Neural cell (in vitro differentiated cells): ENCODE results near the gene ADPRHL1. TPM values are rescaled to one million over a fixed set of nuclear protein-coding genes. Genes with fewer than 3 reads are reported as not detected.

Experiments used
- H2AFZ ChIP-seq: fragments of 200-600, 300-800 bp; sonication (generic), shearing (Covaris generic); 2 replicates; pipeline ENCODE4 v1.6.0; 2014; ENCODE audit warnings: low read depth, mild to moderate bottlenecking, antibody characterized with exemption, low read length, moderate library complexity
- H3F3A ChIP-seq: fragments of 200-600 bp; shearing (Covaris generic); 2 replicates; pipeline ENCODE4 v1.6.1; 2016; ENCODE audit warnings: mild to moderate bottlenecking, moderate library complexity, mixed read lengths, antibody characterized with exemption, low read length; ENCODE audit not compliant: insufficient read depth, poor library complexity, severe bottlenecking
- H3K27ac ChIP-seq: fragments of 200-600, 300-800 bp; sonication (generic), shearing (Covaris generic); 2 replicates; pipeline ENCODE4 v1.5.1; 2014; ENCODE audit warnings: mild to moderate bottlenecking, low read length, moderate library complexity
- H3K27me3 ChIP-seq: fragments of 300-800, 200-600 bp; sonication (generic), shearing (Covaris generic); 2 replicates; pipeline ENCODE4 v1.6.0; 2014; ENCODE audit warnings: mild to moderate bottlenecking, low read depth, low read length, moderate library complexity; ENCODE audit not compliant: insufficient read depth
- H3K36me3 ChIP-seq: fragments of 300-800, 200-600 bp; sonication (generic), shearing (Covaris generic); 2 replicates; pipeline ENCODE4 v1.5.1; 2014; ENCODE audit warnings: mild to moderate bottlenecking, antibody characterized with exemption, low read length, moderate library complexity; ENCODE audit not compliant: insufficient read depth
- H3K4me2 ChIP-seq: fragments of 300-800, 200-600 bp; sonication (generic), shearing (Covaris generic); 2 replicates; pipeline ENCODE4 v1.6.0; 2014; ENCODE audit warnings: mild to moderate bottlenecking, low read length
- H3K4me3 ChIP-seq: fragments of 300-800, 200-600 bp; sonication (generic), shearing (Covaris generic); 2 replicates; pipeline ENCODE4 v1.5.1; 2014; ENCODE audit warnings: mild to moderate bottlenecking, low read length, moderate library complexity
- H3K79me2 ChIP-seq: fragments of 200-600 bp; shearing (Covaris generic); replicated peaks from 2 replicates; pipeline ENCODE4 v1.6.0; 2014; ENCODE audit warnings: mild to moderate bottlenecking, low read length, moderate library complexity; ENCODE audit not compliant: insufficient read depth
- H3K9ac ChIP-seq: fragments of 300-800, 200-600 bp; sonication (generic), shearing (Covaris generic); 2 replicates; pipeline ENCODE4 v1.6.1; 2016; ENCODE audit warnings: mild to moderate bottlenecking, low read length, mixed read lengths
- H3K9me2 ChIP-seq: fragments of 200-600 bp; shearing (Covaris generic); 2 replicates; pipeline ENCODE4 v1.6.1; 2016; ENCODE audit warnings: mild to moderate bottlenecking, low read length, mixed read lengths; ENCODE audit not compliant: insufficient read depth
- H3K9me3 ChIP-seq: fragments of 200-600, 300-800 bp; sonication (generic), shearing (Covaris generic); 2 replicates; pipeline ENCODE4 v1.6.1; 2016; ENCODE audit warnings: mild to moderate bottlenecking, mixed run types, low read length, moderate library complexity, mixed read lengths
- H4K20me1 ChIP-seq: fragments of 200-600 bp; shearing (Covaris generic); 2 replicates; pipeline ENCODE4 v1.6.1; 2016; ENCODE audit warnings: mild to moderate bottlenecking, mixed run types; ENCODE audit not compliant: insufficient read depth
- EP300 ChIP-seq: fragments of 450-650 bp; conservative IDR thresholded peaks from 2 replicates; pipeline ENCODE4 v1.6.1; 2014; ENCODE audit warnings: antibody characterized with exemption, mild to moderate bottlenecking, moderate library complexity; ENCODE audit not compliant: poor library complexity, severe bottlenecking
- EZH2 ChIP-seq: fragments of 200-600, 300-800 bp; shearing (Covaris generic), sonication (generic); IDR thresholded peaks from 2 replicates; pipeline ENCODE4 v1.6.1; 2014; ENCODE audit warnings: antibody characterized with exemption, low read length, borderline replicate concordance, mild to moderate bottlenecking; ENCODE audit not compliant: insufficient read depth, poor library complexity, severe bottlenecking
- MXI1 ChIP-seq: fragments of 450-650 bp; conservative IDR thresholded peaks from 2 replicates; pipeline ENCODE4 v1.6.1; 2014; ENCODE audit warnings: antibody characterized with exemption, mild to moderate bottlenecking; ENCODE audit not compliant: poor library complexity, severe bottlenecking
- POLR2AphosphoS5 ChIP-seq: IDR thresholded peaks from 2 replicates; pipeline ENCODE4 v1.6.1; 2012
- RAD21 ChIP-seq: fragments of 450-650 bp; conservative IDR thresholded peaks from 2 replicates; pipeline ENCODE4 v1.6.1; 2014; ENCODE audit warnings: antibody characterized with exemption, mild to moderate bottlenecking, moderate library complexity
- REST ChIP-seq: IDR thresholded peaks from 2 replicates; pipeline ENCODE4 v1.6.1; 2012; ENCODE audit warnings: borderline replicate concordance
- SMC3 ChIP-seq: fragments of 450-650 bp; conservative IDR thresholded peaks from 2 replicates; pipeline ENCODE4 v1.6.1; 2014; ENCODE audit warnings: antibody characterized with exemption, mild to moderate bottlenecking, moderate library complexity; ENCODE audit not compliant: poor library complexity
- TAF1 ChIP-seq: IDR thresholded peaks from 2 replicates; pipeline ENCODE4 v1.6.1; 2012; ENCODE audit warnings: low read depth
- polyA plus RNA-seq: library from polyadenylated mRNA; depleted of rRNA; stranded (reverse); fragments of >200 nt; gene quantifications from 2 replicates; pipeline ENCODE4 v1.2.3, GENCODE V29; 2014

Gene ADPRHL1
- polyA plus RNA-seq, 1 donor from 2014 or later, result 1.1 TPM

DNA sequence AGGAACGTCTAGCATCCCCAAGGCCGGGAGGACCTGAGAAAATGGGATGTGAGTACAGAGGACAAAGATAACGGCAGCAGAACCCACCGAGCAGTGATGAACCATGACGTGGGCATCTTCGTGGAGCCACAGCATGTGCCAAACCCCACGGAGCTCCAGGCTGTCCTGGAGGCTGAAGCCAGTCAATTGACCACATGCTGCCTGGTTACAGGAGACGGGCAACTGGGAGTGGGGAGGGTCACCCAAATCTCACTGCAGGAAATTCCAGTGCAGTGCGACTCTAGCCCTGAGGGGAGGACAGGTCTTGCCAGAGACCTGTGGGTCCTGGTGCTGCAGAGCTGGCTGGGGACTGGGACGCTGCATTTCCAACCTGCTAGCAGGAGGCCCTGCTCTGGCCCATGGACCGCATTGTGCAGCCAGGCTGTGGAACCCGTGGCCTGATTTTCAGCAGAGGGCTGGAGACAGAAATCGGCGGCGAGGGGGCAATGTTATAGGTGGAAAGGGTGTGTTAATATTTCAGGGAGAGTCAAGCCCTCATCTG, 86.2 kb downstream of the ADPRHL1 start:
- no peak overlapping the region for H3K27ac ChIP-seq
- no peaks in the 10 kb centered on the region for H3K9me3 ChIP-seq
- TF ChIP-seq POLR2AphosphoS5, result no peak
- TF ChIP-seq RAD21, result no peak
- no peak for TF ChIP-seq MXI1
- no peak for TF ChIP-seq REST
- TF ChIP-seq EP300, result no peak
- TF ChIP-seq EZH2, result no peak
- no peaks in the 10 kb centered on the region for H3K79me2 ChIP-seq
- no peak overlapping the region for H3K4me2 ChIP-seq
- peaks cover 14% of the 10 kb centered on the region for H3K27me3 ChIP-seq
- no peaks in the 10 kb centered on the region for H4K20me1 ChIP-seq
- no peak overlapping the region for H2AFZ ChIP-seq
- no peaks in the 10 kb centered on the region for H3F3A ChIP-seq
- H3K36me3 ChIP-seq, result no peaks in the 10 kb centered on the region
- H3K9me2 ChIP-seq, result no peaks in the 10 kb centered on the region
- no peak overlapping the region for H3K9ac ChIP-seq
- no peak overlapping the region for H3K4me3 ChIP-seq

DNA sequence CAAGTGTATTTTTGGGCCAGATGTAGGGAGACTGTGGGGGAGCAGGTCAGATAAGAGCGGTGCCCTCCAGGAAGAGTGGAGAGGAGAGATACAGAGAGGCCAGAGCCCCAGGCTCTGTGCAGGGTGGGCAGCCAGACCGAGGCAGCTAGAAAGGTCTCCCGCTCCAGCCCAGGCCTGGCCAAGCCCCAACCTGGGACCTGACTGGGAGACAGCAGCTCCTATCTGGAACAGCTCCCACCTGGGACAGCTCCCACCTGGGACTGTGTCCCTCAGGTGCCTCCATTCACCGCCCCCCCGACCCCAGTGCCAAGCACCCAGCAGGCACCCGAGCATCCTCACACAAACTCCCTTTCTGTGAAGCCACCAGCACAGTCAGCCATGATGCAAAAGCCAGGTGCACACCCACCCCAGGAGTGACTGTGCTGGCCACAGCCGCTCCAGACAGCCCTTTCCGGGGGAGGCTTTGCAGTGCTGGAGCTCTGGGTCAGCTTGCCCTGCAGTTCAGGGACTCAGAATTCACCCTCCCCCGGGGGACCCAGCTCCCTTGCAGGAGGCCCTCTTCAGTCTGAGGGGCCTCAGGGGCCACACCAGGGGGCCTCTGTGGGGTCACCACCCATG, 87.2 kb downstream of the ADPRHL1 start:
- Histone ChIP-seq H2AFZ (no peak overlapping the region), H3K79me2 (no peaks in the 10 kb centered on the region), H3K9ac (no peak overlapping the region), H3K36me3 (no peaks in the 10 kb centered on the region), H3K4me3 (no peak overlapping the region), H4K20me1 (no peaks in the 10 kb centered on the region), H3K27ac (no peak overlapping the region), H3K4me2 (no peak overlapping the region), H3K27me3 (peaks cover 14% of the 10 kb centered on the region), H3F3A (no peaks in the 10 kb centered on the region), H3K9me3 (no peaks in the 10 kb centered on the region), H3K9me2 (no peaks in the 10 kb centered on the region)
- TF ChIP-seq EP300 (no peak), REST (no peak), TAF1 (no peak), SMC3 (no peak)
